Measurements from ENCODE around the gene PLEKHG3.

- TF ChIP-seq EGR1 (IDR thresholded peaks at IDR 0.05; ENCODE audit: low read depth in 2 of 2) (no peak), CTCF (IDR thresholded peaks at IDR 0.05; ENCODE audit: low read depth, low read length, missing input control) (no peak), SP1 (IDR thresholded peaks at IDR 0.05) (no peak), MAX (IDR thresholded peaks at IDR 0.05) (no peak), RAD21 (IDR thresholded peaks at IDR 0.05) (no peak), GABPA (IDR thresholded peaks at IDR 0.05 in 1 of 2, conservative IDR thresholded peaks at IDR 0.05 in 1 of 2) (no peak), HNF4G (IDR thresholded peaks at IDR 0.05) (no peak), ZBTB33 (IDR thresholded peaks at IDR 0.05) (no peak), RXRA (IDR thresholded peaks at IDR 0.05) (no peak), TAF1 (conservative IDR thresholded peaks at IDR 0.05) (no peak)
Measured at GRCh38 chr14:64741961-64742360, 37.7 kb downstream of the PLEKHG3 start.

Data from liver (tissue), 3 donors.